Measurements from ENCODE around the gene SMPDL3A. TPM values are rescaled to one million over a fixed set of nuclear protein-coding genes. Genes with fewer than 3 reads are reported as not detected.

SMPDL3A gene
- total and polyA plus RNA-seq, 5 experiments from 2014 or later, result 0.21 TPM; not detected in 4

- H3K36me3 Mint-ChIP-seq, result no peaks in the 10 kb centered on the region
- H3K4me3 Mint-ChIP-seq, result no peak overlapping the region
- H3K4me1 Mint-ChIP-seq, result no peaks in the 10 kb centered on the region
- DNase-seq, result no peak
- H3K9me3 Mint-ChIP-seq, result peaks cover 0 to 12% (median 2%) of the 10 kb centered on the region in 9 donors
- no peak for ATAC-seq
- POLR2A ChIA-PET, result no interaction called here
- H3K27ac Mint-ChIP-seq, result no peak overlapping the region
- peaks cover 0 to 28% (median 6%) of the 10 kb centered on the region in 5 donors for H3K27me3 Mint-ChIP-seq
These were observed 8.9 kb upstream of the SMPDL3A start for GRCh38 chr6:122780114-122780513.

GRCh38 chr6:122781716-122782115 lies 7.3 kb upstream of the SMPDL3A start:
- Mint-ChIP-seq H3K27me3 (peaks cover 6 to 31% (median 9%) of the 10 kb centered on the region in 5 donors), H3K36me3 (no peaks in the 10 kb centered on the region), H3K4me3 (no peak overlapping the region)

GRCh38 chr6:122783401-122783800 lies 5.7 kb upstream of the SMPDL3A start:
- Mint-ChIP-seq H3K4me1 (no peaks in the 10 kb centered on the region), H3K27me3 (peaks cover 19 to 45% (median 23%) of the 10 kb centered on the region in 5 donors), H3K36me3 (peaks cover 0 to 4% (median 0%) of the 10 kb centered on the region in 3 donors), H3K9me3 (no peaks in the 10 kb centered on the region), H3K4me3 (no peak overlapping the region), H3K27ac (no peak overlapping the region)
- ATAC-seq (no peak), DNase-seq (no peak)
- POLR2A ChIA-PET, result no interaction called here

More at GRCh38 chr6:122781716-122782115, 7.3 kb upstream of the SMPDL3A start:
- H3K4me1 Mint-ChIP-seq, result no peaks in the 10 kb centered on the region
- no peaks in the 10 kb centered on the region for H3K9me3 Mint-ChIP-seq
- DNase-seq (no peak), ATAC-seq (no peak)
- H3K27ac Mint-ChIP-seq, result no peak overlapping the region
- POLR2A ChIA-PET, result no interaction called here

- no peak for ATAC-seq
These were observed 3.2 kb upstream of the SMPDL3A start for GRCh38 chr6:122785891-122786290.

GRCh38 chr6:122787721-122788120 lies 1.3 kb upstream of the SMPDL3A start:
- Mint-ChIP-seq H3K4me3 (peak overlapping the region in 1 of 10 donors; percentile 36), H3K27ac (no peak overlapping the region), H3K9me3 (no peaks in the 10 kb centered on the region), H3K4me1 (peaks cover 6 to 26% (median 17%) of the 10 kb centered on the region in 4 donors), H3K36me3 (peaks cover 0 to 4% (median 0%) of the 10 kb centered on the region in 3 donors), H3K27me3 (peaks cover 26 to 66% (median 54%) of the 10 kb centered on the region in 5 donors)
- DNase-seq (no peak), ATAC-seq (no peak)
- POLR2A ChIA-PET, result no interaction called here

More at GRCh38 chr6:122785891-122786290, 3.2 kb upstream of the SMPDL3A start:
- peaks cover 6 to 22% (median 15%) of the 10 kb centered on the region in 4 donors for H3K4me1 Mint-ChIP-seq
- H3K27ac Mint-ChIP-seq, result peak overlapping the region in 1 of 10 donors; percentile 0
- H3K4me3 Mint-ChIP-seq, result no peak overlapping the region
- no peaks in the 10 kb centered on the region for H3K9me3 Mint-ChIP-seq
- peaks cover 0 to 4% (median 0%) of the 10 kb centered on the region in 3 donors for H3K36me3 Mint-ChIP-seq
- peaks cover 29 to 57% (median 43%) of the 10 kb centered on the region in 5 donors for H3K27me3 Mint-ChIP-seq
- no peak for DNase-seq
- POLR2A ChIA-PET, result no interaction called here

GRCh38 chr6:122788208-122788607 lies 850 bp upstream of the SMPDL3A start:
- no peaks in the 10 kb centered on the region for H3K9me3 Mint-ChIP-seq
- H3K36me3 Mint-ChIP-seq, result peaks cover 0 to 4% (median 0%) of the 10 kb centered on the region in 3 donors
- H3K27ac Mint-ChIP-seq, result no peak overlapping the region
- no peak for ATAC-seq
- no peak for DNase-seq
- H3K4me3 Mint-ChIP-seq, result peak overlapping the region in 3 of 10 donors; percentile 36 to 87 (median 79)
- peaks cover 28 to 70% (median 56%) of the 10 kb centered on the region in 5 donors for H3K27me3 Mint-ChIP-seq
- H3K4me1 Mint-ChIP-seq, result peaks cover 6 to 26% (median 17%) of the 10 kb centered on the region in 4 donors
- POLR2A ChIA-PET, result no interaction called here

- Mint-ChIP-seq H3K27ac (no peak overlapping the region), H3K27me3 (peaks cover 32 to 75% (median 60%) of the 10 kb centered on the region in 5 donors), H3K36me3 (peaks cover 0 to 4% (median 0%) of the 10 kb centered on the region in 3 donors), H3K4me3 (peak overlapping the region; percentile 47 to 90 (median 82)), H3K9me3 (no peaks in the 10 kb centered on the region), H3K4me1 (peaks cover 6 to 26% (median 17%) of the 10 kb centered on the region in 4 donors)
- POLR2A ChIA-PET, result no interaction called here
- ATAC-seq, result peak in 1 of 2 donors; percentile 39
- no peak for DNase-seq
These were observed 336 bp upstream of the SMPDL3A start for GRCh38 chr6:122788663-122789181.

GRCh38 chr6:122790028-122790422 lies 967 bp downstream of the SMPDL3A start:
- POLR2A ChIA-PET, result no interaction called here
- H3K36me3 Mint-ChIP-seq, result peaks cover 0 to 4% (median 0%) of the 10 kb centered on the region in 3 donors
- H3K9me3 Mint-ChIP-seq, result no peaks in the 10 kb centered on the region
- H3K27me3 Mint-ChIP-seq, result peaks cover 31 to 80% (median 60%) of the 10 kb centered on the region in 5 donors
- peak overlapping the region; percentile 77 to 90 (median 86) for H3K4me3 Mint-ChIP-seq
- no peak for ATAC-seq
- peak overlapping the region in 1 of 10 donors; percentile 56 for H3K27ac Mint-ChIP-seq
- no peak for DNase-seq
- peaks cover 6 to 26% (median 17%) of the 10 kb centered on the region in 4 donors for H3K4me1 Mint-ChIP-seq

- H3K4me1 Mint-ChIP-seq, result peaks cover 6 to 26% (median 17%) of the 10 kb centered on the region in 4 donors
- POLR2A ChIA-PET, result no interaction called here
- no peaks in the 10 kb centered on the region for H3K9me3 Mint-ChIP-seq
- H3K27ac Mint-ChIP-seq, result peak overlapping the region in 1 of 10 donors; percentile 20
- H3K27me3 Mint-ChIP-seq, result peaks cover 31 to 86% (median 59%) of the 10 kb centered on the region in 5 donors
- DNase-seq (no peak), ATAC-seq (no peak)
- H3K4me3 Mint-ChIP-seq, result peak overlapping the region; percentile 26 to 90 (median 83)
- H3K36me3 Mint-ChIP-seq, result peaks cover 0 to 4% (median 0%) of the 10 kb centered on the region in 3 donors
These were observed 1.6 kb downstream of the SMPDL3A start for GRCh38 chr6:122790423-122791309.

GRCh38 chr6:122791310-122791679 lies 2.2 kb downstream of the SMPDL3A start:
- ATAC-seq (no peak), DNase-seq (no peak)
- Mint-ChIP-seq H3K9me3 (no peaks in the 10 kb centered on the region), H3K4me3 (peak overlapping the region in 3 of 10 donors; percentile 51 to 79 (median 77)), H3K36me3 (peaks cover 0 to 4% (median 0%) of the 10 kb centered on the region in 3 donors), H3K4me1 (peaks cover 6 to 26% (median 17%) of the 10 kb centered on the region in 4 donors), H3K27me3 (peaks cover 31 to 86% (median 53%) of the 10 kb centered on the region in 5 donors), H3K27ac (peak overlapping the region in 1 of 10 donors; percentile 20)
- POLR2A ChIA-PET, result no interaction called here

GRCh38 chr6:122792766-122793165 lies 3.7 kb downstream of the SMPDL3A start:
- no peaks in the 10 kb centered on the region for H3K9me3 Mint-ChIP-seq
- H3K27ac Mint-ChIP-seq, result no peak overlapping the region
- DNase-seq, result no peak
- peaks cover 6 to 26% (median 17%) of the 10 kb centered on the region in 4 donors for H3K4me1 Mint-ChIP-seq
- peaks cover 24 to 72% (median 43%) of the 10 kb centered on the region in 5 donors for H3K27me3 Mint-ChIP-seq
- no peak for ATAC-seq
- H3K4me3 Mint-ChIP-seq, result no peak overlapping the region
- H3K36me3 Mint-ChIP-seq, result peaks cover 0 to 4% (median 0%) of the 10 kb centered on the region in 3 donors
- POLR2A ChIA-PET, result no interaction called here

GRCh38 chr6:122797537-122797936 lies 8.5 kb downstream of the SMPDL3A start:
- POLR2A ChIA-PET, result no interaction called here
- DNase-seq (no peak), ATAC-seq (no peak)
- no peak overlapping the region for H3K4me3 Mint-ChIP-seq
- no peaks in the 10 kb centered on the region for H3K4me1 Mint-ChIP-seq
- no peak overlapping the region for H3K27ac Mint-ChIP-seq
- H3K36me3 Mint-ChIP-seq, result no peaks in the 10 kb centered on the region
- H3K9me3 Mint-ChIP-seq, result no peaks in the 10 kb centered on the region
- H3K27me3 Mint-ChIP-seq, result peaks cover 4 to 25% (median 8%) of the 10 kb centered on the region in 5 donors

GRCh38 chr6:122798099-122798641 lies 9.1 kb downstream of the SMPDL3A start:
- POLR2A ChIA-PET, result no interaction called here
- DNase-seq (no peak), ATAC-seq (no peak)
- Mint-ChIP-seq H3K4me3 (no peak overlapping the region), H3K4me1 (no peaks in the 10 kb centered on the region), H3K36me3 (no peaks in the 10 kb centered on the region), H3K27ac (no peak overlapping the region), H3K9me3 (no peaks in the 10 kb centered on the region), H3K27me3 (peaks cover 3 to 19% (median 4%) of the 10 kb centered on the region in 5 donors)

All from naive thymus-derived CD8-positive, alpha-beta T cell (primary cell).